Prostate gland (tissue), 2 donors: ENCODE data around the gene AGER.

Source experiments
- POLR2A ChIP-seq: fragments of 450-650 bp; IDR thresholded peaks from one replicate; pipeline ENCODE4 v1.6.1; 2016; ENCODE audit warnings: antibody characterized with exemption, mild to moderate bottlenecking
- TF ChIP-seq, protein P1 (sequence below), 4 experiments: fragments of 200-600 bp in 2 of 4; fragments of 450-650 bp in 2 of 4; sonication (generic) in 2 of 4; IDR thresholded peaks; 1 replicate in 3 of 4; 2 replicates in 1 of 4; pipeline ENCODE4 v1.5.1; 2016 to 2019; ENCODE audit warnings: antibody characterized with exemption in 4 of 4, mild to moderate bottlenecking in 2 of 4, moderate library complexity in 2 of 4

DNA sequence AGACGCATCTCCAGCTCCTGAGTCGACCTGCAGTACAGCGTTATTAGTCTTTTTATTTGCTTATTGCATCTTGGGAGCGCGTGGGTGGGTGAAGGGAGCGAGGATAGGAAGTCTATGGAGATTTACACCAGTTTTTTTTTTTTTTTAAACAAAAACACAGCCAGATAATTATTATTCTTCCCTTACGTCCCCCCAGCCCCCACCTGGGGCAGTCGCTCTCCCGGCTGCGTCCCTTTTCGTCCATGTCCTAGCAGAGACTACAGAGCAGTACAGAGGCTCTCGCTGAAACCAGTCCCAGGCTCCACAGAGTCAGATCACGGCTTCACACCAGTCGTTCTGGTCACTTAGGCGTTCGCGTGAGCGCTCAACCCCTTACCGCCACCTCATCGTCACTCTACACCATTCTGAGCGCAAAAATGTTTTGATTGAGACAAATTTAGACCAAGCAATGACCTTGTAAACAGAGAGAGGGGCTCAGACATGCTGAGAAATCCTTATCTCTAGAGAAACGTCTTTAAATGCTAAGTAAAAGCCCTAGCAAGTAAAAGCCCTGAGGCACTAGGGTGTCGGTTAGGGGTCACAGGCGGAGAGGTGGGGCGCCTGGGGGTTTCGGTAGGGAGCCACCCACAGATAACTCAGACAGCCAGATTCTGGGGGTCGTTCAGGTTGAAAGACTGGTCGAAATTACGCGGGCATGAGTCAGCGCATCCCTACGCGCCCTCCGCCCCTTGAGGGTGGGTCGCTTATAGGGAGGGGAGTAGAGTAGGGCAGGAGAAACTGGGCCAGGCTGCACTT is 31.1 kb downstream of the AGER start:
- no peak for TF ChIP-seq POLR2A
- TF ChIP-seq, protein P1, sequence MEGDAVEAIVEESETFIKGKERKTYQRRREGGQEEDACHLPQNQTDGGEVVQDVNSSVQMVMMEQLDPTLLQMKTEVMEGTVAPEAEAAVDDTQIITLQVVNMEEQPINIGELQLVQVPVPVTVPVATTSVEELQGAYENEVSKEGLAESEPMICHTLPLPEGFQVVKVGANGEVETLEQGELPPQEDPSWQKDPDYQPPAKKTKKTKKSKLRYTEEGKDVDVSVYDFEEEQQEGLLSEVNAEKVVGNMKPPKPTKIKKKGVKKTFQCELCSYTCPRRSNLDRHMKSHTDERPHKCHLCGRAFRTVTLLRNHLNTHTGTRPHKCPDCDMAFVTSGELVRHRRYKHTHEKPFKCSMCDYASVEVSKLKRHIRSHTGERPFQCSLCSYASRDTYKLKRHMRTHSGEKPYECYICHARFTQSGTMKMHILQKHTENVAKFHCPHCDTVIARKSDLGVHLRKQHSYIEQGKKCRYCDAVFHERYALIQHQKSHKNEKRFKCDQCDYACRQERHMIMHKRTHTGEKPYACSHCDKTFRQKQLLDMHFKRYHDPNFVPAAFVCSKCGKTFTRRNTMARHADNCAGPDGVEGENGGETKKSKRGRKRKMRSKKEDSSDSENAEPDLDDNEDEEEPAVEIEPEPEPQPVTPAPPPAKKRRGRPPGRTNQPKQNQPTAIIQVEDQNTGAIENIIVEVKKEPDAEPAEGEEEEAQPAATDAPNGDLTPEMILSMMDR (IDR thresholded peaks at IDR 0.05) = no peak
